ENCODE data around the gene SOX9. TPM values are rescaled to one million over a fixed set of nuclear protein-coding genes. Genes with fewer than 3 reads are reported as not detected.

Gene SOX9
- total RNA-seq, 1 experiment from 2014 or later, result 1.3 TPM

DNA sequence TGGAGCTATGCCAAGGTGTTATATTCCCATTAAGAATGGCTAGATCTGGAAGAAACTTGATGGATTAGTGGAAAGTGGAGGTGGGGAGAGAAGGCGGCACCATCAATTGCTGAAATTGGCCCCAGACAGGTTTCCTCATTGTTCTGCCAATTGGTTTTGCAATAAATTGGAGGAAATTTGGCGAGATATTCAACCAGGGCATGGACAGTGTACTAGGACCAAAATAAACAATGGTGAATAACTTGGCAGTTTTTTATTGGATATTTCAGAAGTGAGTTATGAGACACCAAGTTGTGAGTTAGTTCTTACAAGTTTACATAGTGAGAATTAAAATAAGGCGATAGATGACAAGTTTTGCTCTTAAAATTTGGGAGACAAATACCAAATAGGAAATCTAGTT is 41.1 kb upstream of the SOX9 start:
- H3K27ac Mint-ChIP-seq, result no peak overlapping the region
- H3K27me3 ChIP-seq (ENCODE audit: insufficient read depth, low read length), result no peaks in the 10 kb centered on the region

More for the DNA sequence above, 41.1 kb upstream of the SOX9 start:
- TF ChIP-seq, protein P1, sequence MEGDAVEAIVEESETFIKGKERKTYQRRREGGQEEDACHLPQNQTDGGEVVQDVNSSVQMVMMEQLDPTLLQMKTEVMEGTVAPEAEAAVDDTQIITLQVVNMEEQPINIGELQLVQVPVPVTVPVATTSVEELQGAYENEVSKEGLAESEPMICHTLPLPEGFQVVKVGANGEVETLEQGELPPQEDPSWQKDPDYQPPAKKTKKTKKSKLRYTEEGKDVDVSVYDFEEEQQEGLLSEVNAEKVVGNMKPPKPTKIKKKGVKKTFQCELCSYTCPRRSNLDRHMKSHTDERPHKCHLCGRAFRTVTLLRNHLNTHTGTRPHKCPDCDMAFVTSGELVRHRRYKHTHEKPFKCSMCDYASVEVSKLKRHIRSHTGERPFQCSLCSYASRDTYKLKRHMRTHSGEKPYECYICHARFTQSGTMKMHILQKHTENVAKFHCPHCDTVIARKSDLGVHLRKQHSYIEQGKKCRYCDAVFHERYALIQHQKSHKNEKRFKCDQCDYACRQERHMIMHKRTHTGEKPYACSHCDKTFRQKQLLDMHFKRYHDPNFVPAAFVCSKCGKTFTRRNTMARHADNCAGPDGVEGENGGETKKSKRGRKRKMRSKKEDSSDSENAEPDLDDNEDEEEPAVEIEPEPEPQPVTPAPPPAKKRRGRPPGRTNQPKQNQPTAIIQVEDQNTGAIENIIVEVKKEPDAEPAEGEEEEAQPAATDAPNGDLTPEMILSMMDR (conservative IDR thresholded peaks at IDR 0.05), result no peak
- Histone ChIP-seq H3K4ac (ENCODE audit: low read depth, low read length) (no peak overlapping the region), H3K27ac (ENCODE audit: insufficient read length, low read depth, low read length) (no peak overlapping the region), H4K20me1 (ENCODE audit: control insufficient read depth, insufficient read depth, insufficient read length) (no peaks in the 10 kb centered on the region), H3K18ac (ENCODE audit: insufficient read length, low read depth, low read length) (no peak overlapping the region), H3K14ac (ENCODE audit: insufficient read depth, low read length) (no peak overlapping the region), H2BK20ac (ENCODE audit: low read depth, low read length, poor library complexity, severe bottlenecking) (no peak overlapping the region), H4K91ac (ENCODE audit: insufficient read length, low read depth, low read length) (no peak overlapping the region), H3K9ac (ENCODE audit: extremely low read depth, insufficient read length, low read length) (no peak overlapping the region), H3T11ph (ENCODE audit: low read length) (no peak overlapping the region), H3K79me2 (ENCODE audit: insufficient read depth, low read length) (no peaks in the 10 kb centered on the region), H2BK15ac (ENCODE audit: low read depth, low read length) (no peak overlapping the region), H2AK5ac (ENCODE audit: insufficient read length, low read length) (no peak overlapping the region), H3K4me2 (ENCODE audit: insufficient read depth, insufficient read length, low read length) (no peak overlapping the region), H3K4me1 (ENCODE audit: insufficient read depth, low read length) (no peaks in the 10 kb centered on the region), H2BK12ac (ENCODE audit: insufficient read length, low read depth, low read length) (no peak overlapping the region), H4K5ac (ENCODE audit: insufficient read length, low read depth, low read length) (no peak overlapping the region), H3K23me2 (ENCODE audit: insufficient read length, low read depth, low read length, poor library complexity, severe bottlenecking) (no peaks in the 10 kb centered on the region), H2AFZ (ENCODE audit: low read length) (no peak overlapping the region), H2BK120ac (ENCODE audit: low read depth, low read length, poor library complexity, severe bottlenecking) (no peak overlapping the region), H2BK5ac (ENCODE audit: insufficient read length, low read length) (no peak overlapping the region), H3K23ac (ENCODE audit: insufficient read length, low read depth, low read length) (no peak overlapping the region), H4K8ac (replicated peaks; ENCODE audit: insufficient read length, low read depth, low read length) (no peak overlapping the region), H3K56ac (ENCODE audit: insufficient read length, low read depth, low read length) (no peak overlapping the region), H3K9me3 (ENCODE audit: control insufficient read depth, low read depth, low read length) (no peaks in the 10 kb centered on the region), H3K79me1 (ENCODE audit: insufficient read depth, low read depth, low read length, poor library complexity, severe bottlenecking) (no peaks in the 10 kb centered on the region)
- no CpG with 5 or more reads among the region's 3 CpGs for WGBS (ENCODE audit: extremely low coverage, insufficient read length, low lambda C conversion rate)
- no peak for DNase-seq
- Mint-ChIP-seq H3K4me3 (no peak overlapping the region), H3K4me1 (peaks cover 0 to 4% of the 10 kb centered on the region in 2 experiments; a peak in 2 of 4 replicates), H3K9me3 (no peaks in the 10 kb centered on the region; a peak in 2 of 5 replicates), H3K27me3 (ENCODE audit: low read depth) (peaks cover 5% of the 10 kb centered on the region), H3K36me3 (ENCODE audit: insufficient read depth in 1 of 3, low read depth in 3 of 3) (no peaks in the 10 kb centered on the region)
